ENCODE results near the gene EML3. TPM values are rescaled to one million over a fixed set of nuclear protein-coding genes. Genes with fewer than 3 reads are reported as not detected.
"Not testable (repeated sequence)": the region's sequence is repeated elsewhere in the genome, so short reads cannot be mapped to it uniquely, and the experiment has no call there.

The EML3 gene
- total RNA-seq, 1 donor from 2014 or later: 83.2 TPM

- DNase-seq (ENCODE audit: extremely low read depth, low read depth, low spot score): peak; percentile 75
Measured at GRCh38 chr11:62621567-62622470, 9.2 kb upstream of the EML3 start, which contains the start of gene B3GAT3. B3GAT3 (minus strand) TSS chr11:62621986; CDS start chr11:62621947, 39 bp downstream.

- no peak for DNase-seq (ENCODE audit: extremely low read depth, low read depth, low spot score)
Measured at GRCh38 chr11:62621027-62621566, 8.5 kb upstream of the EML3 start.

GRCh38 chr11:62616957-62617356, 4.4 kb upstream of the EML3 start:
- DNase-seq (ENCODE audit: extremely low read depth, low read depth, low spot score): not testable (repeated sequence)

GRCh38 chr11:62615521-62615920, 2.9 kb upstream of the EML3 start:
- no peak for DNase-seq (ENCODE audit: extremely low read depth, low read depth, low spot score)

GRCh38 chr11:62614275-62614674, 1.7 kb upstream of the EML3 start:
- DNase-seq (ENCODE audit: extremely low read depth, low read depth, low spot score): no peak

- DNase-seq (ENCODE audit: extremely low read depth, low read depth, low spot score): no peak
Measured at GRCh38 chr11:62613291-62613778, 760 bp upstream of the EML3 start.

- DNase-seq (ENCODE audit: extremely low read depth, low read depth, low spot score): no peak
Measured at GRCh38 chr11:62611705-62612365, 740 bp downstream of the EML3 start.

GRCh38 chr11:62610814-62611704, 1.5 kb downstream of the EML3 start:
- DNase-seq (ENCODE audit: extremely low read depth, low read depth, low spot score): no peak

- DNase-seq (ENCODE audit: extremely low read depth, low read depth, low spot score): no peak
Measured at GRCh38 chr11:62610403-62610802, 2.2 kb downstream of the EML3 start.

GRCh38 chr11:62608776-62609175, 3.8 kb downstream of the EML3 start:
- DNase-seq (ENCODE audit: extremely low read depth, low read depth, low spot score): no peak

- no peak for DNase-seq (ENCODE audit: extremely low read depth, low read depth, low spot score)
Measured at GRCh38 chr11:62607714-62608113, 4.9 kb downstream of the EML3 start.

- DNase-seq (ENCODE audit: extremely low read depth, low read depth, low spot score): no peak
Measured at GRCh38 chr11:62605902-62606301, 6.7 kb downstream of the EML3 start.

GRCh38 chr11:62605467-62605866, 7.1 kb downstream of the EML3 start:
- no peak for DNase-seq (ENCODE audit: extremely low read depth, low read depth, low spot score)

- DNase-seq (ENCODE audit: extremely low read depth, low read depth, low spot score): no peak
Measured at GRCh38 chr11:62604460-62605120, 8.0 kb downstream of the EML3 start.

GRCh38 chr11:62603776-62604299, 8.7 kb downstream of the EML3 start:
- DNase-seq (ENCODE audit: extremely low read depth, low read depth, low spot score): no peak

- DNase-seq (ENCODE audit: extremely low read depth, low read depth, low spot score): no peak
Measured at GRCh38 chr11:62603072-62603408, 9.5 kb downstream of the EML3 start.

- no peak for DNase-seq (ENCODE audit: extremely low read depth, low read depth, low spot score)
Measured at GRCh38 chr11:62602141-62603071, 10.2 kb downstream of the EML3 start.

GRCh38 chr11:62601372-62602140, 11.0 kb downstream of the EML3 start, which contains the start of gene MTA2:
MTA2 (minus strand) TSS chr11:62601865; CDS start chr11:62601450, 415 bp downstream.
- DNase-seq (ENCODE audit: extremely low read depth, low read depth, low spot score): no peak

Measured in glomerular endothelial cell (primary cell).